NCI-H446 (cell line): Measurements from ENCODE around the gene NF1.
"Not testable (repeated sequence)": the region's sequence is repeated elsewhere in the genome, so short reads cannot be mapped to it uniquely, and the experiment has no call there.

Experiments used
- DNase-seq, 2 experiments: peaks; one replicate each; lab custom pipeline; 2025; lab: John Stamatoyannopoulos, UW

Gene NF1

DNA sequence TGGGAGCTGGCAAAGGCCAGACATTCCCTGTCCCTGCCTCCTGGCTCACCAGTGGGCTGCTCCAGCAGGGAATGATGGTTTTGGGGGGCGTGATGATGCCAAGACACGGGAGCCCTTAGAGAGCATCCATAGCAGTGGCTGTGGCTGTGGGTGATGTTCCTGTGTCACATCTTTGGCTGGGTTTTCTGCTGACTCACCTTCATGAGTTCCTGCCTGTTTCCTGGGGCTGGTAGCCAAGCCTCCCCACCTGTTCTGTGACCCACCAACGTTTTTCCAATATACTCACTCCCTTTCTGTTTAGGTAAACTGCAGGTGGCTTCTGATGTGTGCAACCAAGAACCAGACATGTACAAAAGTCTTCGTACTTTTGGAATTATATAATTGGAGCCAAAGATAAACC is 16.5 kb upstream of the NF1 start:
- DNase-seq = no peak

DNA sequence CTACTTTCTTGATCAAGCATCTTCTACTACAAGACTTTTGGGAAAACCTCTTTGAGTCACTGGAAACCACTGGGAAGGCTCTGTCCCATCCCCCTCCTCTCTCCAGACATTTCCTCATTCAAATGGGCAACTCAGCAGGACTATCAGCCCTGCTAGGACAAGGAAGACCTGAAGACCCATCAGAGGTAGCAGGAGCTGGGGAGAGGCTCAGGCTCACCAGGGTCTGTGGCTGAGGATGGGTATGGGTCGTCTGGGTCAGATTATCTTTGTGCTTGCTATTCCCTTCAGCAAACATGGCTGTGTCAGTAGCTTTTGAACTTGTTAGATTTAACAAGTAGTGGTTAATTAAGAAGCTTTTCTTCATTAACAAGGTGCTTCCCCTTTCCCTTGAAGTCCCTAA is 15.0 kb upstream of the NF1 start:
- DNase-seq = no peak

GRCh38 chr17:31085563-31085962 is 9.2 kb upstream of the NF1 start:
- DNase-seq = no peak

DNA sequence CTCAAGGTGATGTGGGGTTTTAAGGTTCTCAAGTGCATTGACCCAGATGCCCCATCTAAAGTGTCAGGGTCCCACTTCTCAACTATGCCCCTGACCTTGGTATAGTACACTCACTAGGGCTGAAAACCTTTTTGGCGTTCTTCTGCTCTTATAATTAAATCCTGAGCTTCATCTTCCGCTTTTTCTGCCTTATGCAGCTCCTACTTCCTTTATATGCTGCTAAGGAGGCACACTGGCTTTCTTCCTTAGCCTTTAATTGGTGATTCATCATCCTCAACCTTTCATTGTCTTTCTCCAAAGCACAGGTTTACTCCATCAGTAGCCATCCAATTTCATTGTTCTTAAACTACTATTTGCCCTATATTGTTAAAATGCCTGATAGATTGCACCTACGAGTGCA is 5.3 kb upstream of the NF1 start:
- no peak for DNase-seq

DNA sequence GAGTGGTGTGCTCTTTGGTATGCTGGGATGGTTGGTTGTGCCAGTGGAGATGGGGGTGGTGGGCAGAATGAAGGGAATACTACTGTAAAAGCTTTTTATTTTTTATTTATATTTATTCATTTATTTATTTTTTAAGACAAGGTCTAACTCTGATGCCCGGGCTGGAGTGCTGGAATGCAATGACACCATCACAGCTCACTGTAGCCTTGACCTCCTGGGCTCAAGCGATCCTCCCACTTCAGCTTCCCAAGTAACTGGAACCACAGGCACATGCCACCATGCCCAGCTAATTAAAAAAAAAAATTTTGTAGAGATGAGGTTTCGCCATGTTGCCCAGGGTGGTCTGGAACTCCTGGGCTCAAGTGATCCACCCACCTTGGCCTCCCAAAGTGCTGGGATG is 4.1 kb upstream of the NF1 start:
- not testable (repeated sequence) for DNase-seq

GRCh38 chr17:31092475-31093064 is 2.2 kb upstream of the NF1 start:
- DNase-seq = no peak

DNA sequence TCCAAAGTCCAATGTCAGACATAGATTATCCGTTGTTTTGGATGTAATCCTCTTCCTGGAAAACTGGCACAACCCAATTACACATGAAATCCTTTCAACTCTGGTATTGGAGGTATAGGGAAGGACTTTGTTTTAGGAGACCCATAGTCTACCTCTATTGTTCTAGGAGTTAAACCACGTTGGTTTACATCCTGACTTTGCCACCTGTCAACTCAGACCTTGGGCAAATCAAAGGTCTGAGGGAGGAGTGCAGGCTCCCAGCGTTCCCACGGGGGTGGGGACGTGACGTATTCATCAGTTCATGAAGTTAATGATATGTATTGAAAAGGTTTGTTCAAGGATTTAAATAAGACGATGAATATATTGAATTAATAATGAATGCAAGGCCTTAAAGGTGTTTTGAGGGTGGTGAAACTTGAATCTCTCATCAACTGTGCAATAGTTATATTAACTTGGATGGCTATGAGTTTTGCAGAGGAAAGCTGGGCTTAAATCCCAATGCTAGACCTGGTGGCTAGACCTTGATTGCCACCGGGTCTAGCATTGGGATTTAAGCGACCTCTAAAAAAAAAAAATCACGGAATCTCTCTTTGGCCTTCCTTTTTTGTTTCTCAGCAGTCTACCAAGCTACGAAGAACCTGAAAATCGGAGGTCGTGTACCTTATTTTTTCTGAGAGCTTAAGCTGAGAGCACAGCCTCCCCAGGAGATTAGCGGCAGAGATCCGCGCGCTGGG is 744 bp upstream of the NF1 start:
- no peak for DNase-seq

DNA sequence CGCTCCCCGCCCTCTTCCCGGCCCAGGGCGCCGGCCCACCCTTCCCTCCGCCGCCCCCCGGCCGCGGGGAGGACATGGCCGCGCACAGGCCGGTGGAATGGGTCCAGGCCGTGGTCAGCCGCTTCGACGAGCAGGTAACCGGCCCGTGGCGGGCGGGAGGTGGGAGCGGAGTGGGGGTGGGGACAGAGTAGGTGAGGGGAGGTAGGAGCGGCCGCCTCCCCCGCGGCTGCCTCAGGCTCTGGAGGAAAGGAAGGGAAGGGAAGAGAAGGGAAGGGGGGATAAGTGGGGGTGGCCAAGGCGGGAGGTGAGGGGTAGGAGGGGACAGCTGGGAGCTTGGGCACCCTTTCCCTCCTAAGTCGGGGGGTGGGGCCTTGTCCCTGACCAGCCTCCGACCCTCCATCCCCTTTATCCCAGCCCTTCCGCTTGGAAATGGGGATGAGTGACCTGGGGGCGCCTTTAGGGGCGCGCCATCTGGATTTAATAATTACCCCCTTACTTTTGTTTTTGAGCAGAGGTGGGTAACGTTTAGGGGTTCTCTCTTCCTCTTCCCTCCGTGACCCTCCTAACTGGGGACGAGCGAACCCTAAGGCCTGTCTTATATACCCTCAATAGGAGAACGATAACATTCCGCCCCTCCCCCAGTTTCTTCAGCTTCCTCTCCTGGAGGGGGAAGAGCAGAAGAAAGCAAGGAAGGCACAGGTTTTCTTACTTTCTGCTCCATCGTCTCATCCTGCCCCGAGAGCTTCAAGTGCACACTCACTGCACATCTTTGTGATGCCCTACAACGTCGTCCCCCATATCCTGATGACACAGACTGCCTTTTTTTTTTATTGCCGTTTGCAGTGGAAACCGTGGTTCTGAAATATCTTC is 694 bp downstream of the NF1 start:
- DNase-seq = peak in 1 of 2 experiments; percentile 33

DNA sequence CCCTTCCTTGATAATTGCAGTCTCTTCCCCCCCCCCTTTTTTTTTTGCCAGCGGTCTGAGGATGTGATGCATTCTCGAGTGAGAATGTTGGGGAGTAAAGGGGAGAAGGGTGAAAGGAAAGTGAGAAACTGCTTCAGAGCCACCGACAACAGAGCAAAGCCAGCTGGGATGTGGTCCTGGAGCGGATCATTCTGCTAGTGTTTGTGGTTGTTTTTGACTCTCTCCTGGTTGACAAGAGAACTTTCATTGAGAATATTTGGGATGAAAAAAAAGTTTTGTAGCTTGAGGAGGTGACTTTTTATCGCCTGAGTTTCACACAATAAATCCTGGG is 1.3 kb downstream of the NF1 start:
- DNase-seq = no peak

DNA sequence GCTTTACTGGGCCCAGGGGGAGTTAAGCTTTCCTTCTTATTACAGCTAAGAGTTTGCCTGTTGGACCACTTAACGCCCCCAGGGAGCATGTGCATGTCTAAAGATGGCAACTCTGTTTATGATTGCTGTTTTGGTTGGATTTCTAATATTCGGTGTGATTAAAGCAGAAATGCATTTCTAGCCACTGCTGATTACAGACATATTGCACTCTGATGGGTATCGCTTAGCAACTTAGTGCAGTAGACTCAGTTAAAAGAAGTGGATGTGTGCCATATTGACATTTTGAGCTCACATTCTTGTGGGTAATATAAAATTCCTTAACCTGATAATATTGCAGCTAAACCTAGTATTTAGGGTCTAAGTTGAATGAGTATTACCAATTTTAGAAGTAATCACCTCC is 4.2 kb downstream of the NF1 start:
- DNase-seq = no peak

- DNase-seq = no peak
Measured at GRCh38 chr17:31100840-31101459, 6.2 kb downstream of the NF1 start.

- DNase-seq = no peak
Measured at GRCh38 chr17:31101943-31102342, 7.2 kb downstream of the NF1 start.

GRCh38 chr17:31105991-31106390 is 11.2 kb downstream of the NF1 start:
- no peak for DNase-seq

DNA sequence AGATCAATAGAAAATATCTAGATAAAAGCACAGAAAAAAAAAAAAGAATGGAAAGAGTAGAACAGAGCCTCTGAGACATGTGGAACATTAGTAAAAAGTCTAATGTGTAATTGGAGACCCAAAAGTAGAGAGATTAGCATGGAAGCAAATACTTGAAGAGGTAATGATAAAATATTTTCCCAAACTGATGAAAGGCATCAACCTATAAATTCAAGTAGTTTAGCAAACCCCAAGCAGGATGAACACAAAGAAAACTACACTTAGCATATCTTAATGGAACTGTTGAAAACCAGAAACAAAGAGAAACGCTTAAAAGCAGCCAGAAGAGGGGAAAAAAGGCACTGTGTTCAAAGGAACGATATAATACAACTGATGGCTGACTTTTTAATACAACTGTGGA is 16.4 kb downstream of the NF1 start:
- DNase-seq = no peak

GRCh38 chr17:31112001-31112661 is 17.4 kb downstream of the NF1 start:
- DNase-seq = no peak

- DNase-seq = not testable (repeated sequence)
Measured at GRCh38 chr17:31113368-31113767, 18.6 kb downstream of the NF1 start.

DNA sequence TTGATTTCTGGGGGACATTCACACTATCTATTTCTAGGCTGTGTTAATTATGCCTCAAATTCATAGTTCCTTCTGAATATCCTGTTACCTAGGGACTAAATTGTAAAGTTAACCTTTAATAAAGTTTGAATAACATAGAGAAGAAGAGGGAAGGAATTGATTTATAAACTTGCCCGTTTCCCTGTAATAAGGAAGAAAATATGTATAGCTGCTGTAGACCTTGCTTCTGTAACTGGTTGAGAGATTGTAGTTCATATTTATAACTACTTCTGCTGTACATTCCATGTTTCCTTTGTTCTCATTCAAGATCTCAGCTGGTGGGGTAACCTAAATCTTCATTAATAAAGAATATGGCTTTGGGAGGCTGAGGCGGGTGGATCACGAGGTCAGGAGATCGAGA is 19.2 kb downstream of the NF1 start:
- DNase-seq = no peak

DNA sequence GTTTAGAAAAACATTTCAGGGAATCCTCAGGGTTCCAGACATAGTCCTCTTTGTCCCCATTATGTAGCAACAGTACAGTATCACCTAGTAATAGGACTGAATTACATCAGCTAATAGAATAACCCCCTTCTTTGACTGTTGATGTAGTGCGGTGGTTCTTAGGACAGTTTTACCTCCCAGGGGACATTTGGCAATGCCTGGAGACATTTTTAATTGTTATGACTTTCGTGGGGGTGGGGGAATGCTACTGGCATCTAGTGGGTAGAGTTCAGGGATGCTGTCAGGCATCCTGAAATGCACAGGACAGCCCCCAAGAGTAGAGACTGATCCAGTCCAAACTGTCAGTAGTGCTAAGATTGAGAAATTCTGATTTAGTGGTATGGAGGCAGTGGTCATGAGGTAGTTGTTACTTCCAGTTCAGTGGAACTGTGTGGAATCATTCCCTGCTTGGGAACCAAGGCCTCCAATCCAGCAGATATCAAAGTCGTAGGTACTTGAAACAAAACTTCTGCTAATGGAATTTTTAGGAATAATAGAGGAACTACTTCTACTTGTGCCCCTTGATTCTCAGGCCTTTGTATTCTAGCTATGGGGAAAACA is 20.3 kb downstream of the NF1 start:
- DNase-seq = no peak

GRCh38 chr17:31116167-31116566 is 21.4 kb downstream of the NF1 start:
- no peak for DNase-seq

DNA sequence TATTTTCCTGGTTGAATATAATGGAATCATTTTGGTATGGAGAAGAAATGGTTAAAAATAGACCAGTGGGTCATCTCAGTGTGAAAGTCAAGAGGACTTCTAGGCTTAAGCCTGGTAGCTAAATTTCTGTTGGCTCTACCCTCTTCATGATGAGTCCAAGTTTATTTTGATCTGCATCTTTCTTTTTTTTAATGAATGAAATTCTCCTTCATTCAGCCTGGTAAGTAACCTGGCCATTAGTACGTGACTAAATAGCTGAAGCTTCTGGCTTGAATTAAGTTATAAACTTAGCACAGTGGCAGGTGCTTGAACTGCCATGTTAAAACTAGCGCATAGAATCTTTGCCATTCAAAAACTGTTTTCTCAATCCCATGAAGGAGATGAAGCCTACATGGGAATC is 28.0 kb downstream of the NF1 start:
- no peak for DNase-seq

GRCh38 chr17:31126318-31126717 is 31.5 kb downstream of the NF1 start:
- DNase-seq = no peak

- no peak for DNase-seq
Measured at GRCh38 chr17:31128241-31128640, 33.5 kb downstream of the NF1 start.
